ENCODE results near the gene METTL8.

GRCh38 chr2:171447675-171448074 is 13.9 kb upstream of the METTL8 start:
- no peak for TF ChIP-seq POLR2A (IDR thresholded peaks at IDR 0.05; ENCODE audit: low read length)
- no peak for TF ChIP-seq GATA1 (IDR thresholded peaks at IDR 0.05; ENCODE audit: low read depth, low read length)

Data from erythroblast (primary cell).